ENCODE measurements around the gene PFKL. TPM values are rescaled to one million over a fixed set of nuclear protein-coding genes. Genes with fewer than 3 reads are reported as not detected.

The PFKL gene
- total RNA-seq, 1 donor from 2014 or later = 106 TPM

GRCh38 chr21:44321846-44322450, 22.1 kb downstream of the PFKL start:
- ATAC-seq (no peak), DNase-seq (no peak)
- intact Hi-C loops (cut with DNase I) = no loop called here
- no peak overlapping the region for H3K27ac ChIP-seq
- H3K4me3 ChIP-seq = no peak overlapping the region
- no peaks in the 10 kb centered on the region for H3K27me3 ChIP-seq (ENCODE audit: low read depth)
- peaks cover 95% of the 10 kb centered on the region for H3K36me3 ChIP-seq
- no peaks in the 10 kb centered on the region for H3K4me1 ChIP-seq
- no peaks in the 10 kb centered on the region for H3K9me3 ChIP-seq
- TF ChIP-seq CTCF (IDR thresholded peaks at IDR 0.05) = no peak

DNA sequence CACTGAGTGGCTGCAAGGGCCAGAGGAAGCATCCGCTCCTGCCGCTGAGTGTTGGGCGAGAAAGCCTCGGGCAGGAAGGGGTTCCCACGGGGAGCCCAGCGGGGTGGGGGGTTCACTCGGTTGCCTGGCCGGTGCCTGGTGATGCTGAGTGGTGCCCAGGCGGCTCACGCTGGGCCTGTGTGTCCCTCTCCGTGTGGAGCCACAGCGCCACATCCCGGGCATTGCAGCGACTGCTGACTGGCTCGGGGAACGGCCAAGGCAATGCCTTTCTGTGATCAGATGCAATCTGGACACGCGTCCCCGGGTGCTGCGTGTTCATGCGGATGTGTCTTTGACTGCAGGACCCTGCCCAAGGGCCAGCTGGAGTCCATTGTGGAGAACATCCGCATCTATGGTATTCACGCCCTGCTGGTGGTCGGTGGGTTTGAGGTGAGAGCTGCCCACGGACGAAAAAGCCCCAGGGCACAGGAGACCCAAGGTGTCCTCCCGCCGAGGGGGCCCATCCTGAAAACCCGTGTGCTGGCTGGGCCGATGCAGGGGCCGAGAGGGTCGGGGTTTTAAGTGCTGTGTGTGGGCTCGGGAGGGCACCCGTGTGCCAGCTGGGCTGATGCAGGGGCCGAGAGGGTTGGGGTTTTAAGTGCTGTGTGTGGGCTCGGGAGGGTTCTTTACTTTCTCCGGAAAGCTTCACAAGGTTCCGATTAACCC, 22.9 kb downstream of the PFKL start:
- Histone ChIP-seq H3K9me3 (no peaks in the 10 kb centered on the region), H3K36me3 (peaks cover 95% of the 10 kb centered on the region), H3K4me1 (no peaks in the 10 kb centered on the region), H3K27me3 (ENCODE audit: low read depth) (no peaks in the 10 kb centered on the region), H3K27ac (no peak overlapping the region), H3K4me3 (no peak overlapping the region)
- TF ChIP-seq CTCF (IDR thresholded peaks at IDR 0.05) = no peak
- intact Hi-C loops (cut with DNase I) = no loop called here
- ATAC-seq = no peak
- no peak for DNase-seq

- Histone ChIP-seq H3K9me3 (no peaks in the 10 kb centered on the region), H3K36me3 (peaks cover 90% of the 10 kb centered on the region), H3K4me3 (no peak overlapping the region), H3K27ac (no peak overlapping the region), H3K4me1 (no peaks in the 10 kb centered on the region), H3K27me3 (ENCODE audit: low read depth) (no peaks in the 10 kb centered on the region)
- intact Hi-C loops (cut with DNase I) = no loop called here
- ATAC-seq (no peak), DNase-seq (no peak)
- no peak for TF ChIP-seq CTCF (IDR thresholded peaks at IDR 0.05)
These were observed 23.7 kb downstream of the PFKL start for GRCh38 chr21:44323591-44323990.

- Histone ChIP-seq H3K36me3 (peaks cover 83% of the 10 kb centered on the region), H3K9me3 (no peaks in the 10 kb centered on the region), H3K27me3 (ENCODE audit: low read depth) (no peaks in the 10 kb centered on the region), H3K4me1 (no peaks in the 10 kb centered on the region), H3K27ac (no peak overlapping the region), H3K4me3 (no peak overlapping the region)
- intact Hi-C loops (cut with DNase I) = no loop called here
- DNase-seq (no peak), ATAC-seq (no peak)
- TF ChIP-seq CTCF (IDR thresholded peaks at IDR 0.05) = no peak
These were observed 24.4 kb downstream of the PFKL start for GRCh38 chr21:44324106-44324853.

DNA sequence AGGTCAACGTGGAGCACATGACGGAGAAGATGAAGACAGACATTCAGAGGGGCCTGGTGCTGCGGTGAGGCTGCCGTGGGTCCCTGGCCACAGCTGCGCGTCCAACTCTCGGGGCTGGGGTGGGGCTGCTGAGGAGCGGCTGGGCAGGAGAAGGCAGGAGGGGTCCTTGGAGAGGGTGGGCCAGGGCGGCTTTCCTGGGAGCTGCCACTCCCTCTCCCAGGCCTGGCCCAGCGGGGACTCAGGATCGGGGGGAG, 24.9 kb downstream of the PFKL start:
- Histone ChIP-seq H3K4me3 (no peak overlapping the region), H3K36me3 (peaks cover 78% of the 10 kb centered on the region), H3K9me3 (no peaks in the 10 kb centered on the region), H3K27ac (no peak overlapping the region), H3K4me1 (no peaks in the 10 kb centered on the region), H3K27me3 (ENCODE audit: low read depth) (no peaks in the 10 kb centered on the region)
- ATAC-seq (no peak), DNase-seq (no peak)
- no peak for TF ChIP-seq CTCF (IDR thresholded peaks at IDR 0.05)
- intact Hi-C loops (cut with DNase I) = no loop called here
